GM12874 (cell line): ENCODE results near the gene MAGEA3.
"Not testable (repeated sequence)": the region's sequence is repeated elsewhere in the genome, so short reads cannot be mapped to it uniquely, and the experiment has no call there.

Experiments used
- CTCF ChIP-seq: IDR thresholded peaks from 2 replicates; pipeline ENCODE4 v1.5.1; 2011; ENCODE audit warnings: low read depth, mild to moderate bottlenecking, control low read depth, low read length, moderate library complexity; ENCODE audit not compliant: insufficient read depth

The MAGEA3 gene

DNA sequence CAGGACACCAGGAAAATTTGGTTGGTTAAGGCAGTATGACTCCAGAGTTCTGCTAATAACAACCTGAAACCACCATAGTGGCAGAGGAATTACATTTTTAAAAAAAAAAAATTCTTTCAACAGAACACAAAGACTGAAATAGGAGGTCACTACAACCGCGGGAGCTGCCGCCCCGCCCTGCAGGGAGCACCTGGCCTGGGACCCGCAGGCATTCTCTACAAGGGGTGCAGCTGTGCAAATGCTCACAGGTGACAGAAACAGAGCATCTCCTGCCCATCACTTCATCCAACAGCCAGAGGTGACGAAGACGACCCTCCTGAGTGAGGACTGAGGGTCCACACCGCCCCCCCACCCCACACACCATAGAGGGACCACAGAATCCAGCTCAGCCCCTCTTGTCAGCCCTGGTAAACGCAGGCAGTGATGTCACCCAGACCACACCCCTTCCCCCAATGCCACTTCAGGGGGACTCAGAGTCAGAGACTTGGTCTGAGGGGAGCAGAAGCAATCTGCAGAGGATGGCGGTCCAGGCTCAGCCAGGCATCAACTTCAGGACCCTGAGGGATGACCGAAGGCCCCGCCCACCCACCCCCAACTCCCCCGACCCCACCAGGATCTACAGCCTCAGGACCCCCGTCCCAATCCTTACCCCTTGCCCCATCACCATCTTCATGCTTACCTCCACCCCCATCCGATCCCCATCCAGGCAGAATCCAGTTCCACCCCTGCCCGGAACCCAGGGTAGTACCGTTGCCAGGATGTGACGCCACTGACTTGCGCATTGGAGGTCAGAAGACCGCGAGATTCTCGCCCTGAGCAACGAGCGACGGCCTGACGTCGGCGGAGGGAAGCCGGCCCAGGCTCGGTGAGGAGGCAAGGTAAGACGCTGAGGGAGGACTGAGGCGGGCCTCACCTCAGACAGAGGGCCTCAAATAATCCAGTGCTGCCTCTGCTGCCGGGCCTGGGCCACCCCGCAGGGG lies at the start of gene MAGEA3:
Gene MAGEA3, plus strand, starts transcription at position 843 of the 980 bp plus-strand sequence. CDS start 2,039 bp downstream, outside the sequence.
- TF ChIP-seq CTCF: not testable (repeated sequence)

- no peak for TF ChIP-seq CTCF
Observed at GRCh38 chrX:152652060-152652459, 46.5 kb upstream of the MAGEA3 start.

DNA sequence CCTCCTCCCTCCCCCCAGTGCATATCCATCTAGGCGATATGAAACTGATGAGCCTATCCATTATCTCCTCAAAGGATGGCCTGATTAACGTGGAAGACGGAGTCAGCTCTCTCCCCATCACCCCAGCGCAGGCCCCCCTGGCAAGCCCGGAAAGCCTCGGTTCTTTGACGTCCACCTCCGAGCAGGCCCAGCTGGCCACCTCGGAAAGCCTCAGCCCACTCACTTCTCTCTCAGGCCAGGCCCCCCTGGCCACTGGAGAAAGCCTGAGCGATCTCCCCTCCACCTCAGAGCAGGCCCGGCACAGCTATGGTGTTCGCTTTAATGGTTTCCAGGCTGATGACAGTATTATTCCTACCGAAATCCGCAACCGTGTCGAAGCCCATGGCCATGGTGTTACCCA lies 46.1 kb upstream of the MAGEA3 start:
- no peak for TF ChIP-seq CTCF

GRCh38 chrX:152656087-152656486 lies 42.5 kb upstream of the MAGEA3 start:
- no peak for TF ChIP-seq CTCF

GRCh38 chrX:152656890-152657289 lies 41.7 kb upstream of the MAGEA3 start:
- TF ChIP-seq CTCF: no peak

DNA sequence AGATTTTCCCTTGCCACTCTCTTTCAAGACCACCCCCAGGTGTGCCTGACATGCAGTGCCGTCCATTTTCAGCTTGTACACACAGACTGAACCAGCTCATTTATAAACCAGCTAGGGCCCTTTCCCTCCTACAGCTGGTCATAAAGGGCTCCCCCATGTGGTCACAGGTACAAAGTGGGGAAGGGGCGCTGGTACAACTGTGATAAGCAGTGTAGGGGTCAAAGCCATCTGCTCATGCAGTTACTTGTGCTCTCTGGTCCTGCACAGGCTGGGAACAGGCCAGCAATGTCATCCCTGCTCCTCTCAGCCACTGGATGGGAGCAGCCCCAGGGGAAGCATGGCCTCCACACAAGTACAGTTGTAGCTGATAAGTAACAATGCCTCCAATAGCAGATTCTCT lies 40.3 kb upstream of the MAGEA3 start:
- TF ChIP-seq CTCF: no peak

- no peak for TF ChIP-seq CTCF
Observed at GRCh38 chrX:152663086-152663485, 35.5 kb upstream of the MAGEA3 start.
